ENCODE measurements around the gene MYL7.
"Not testable (repeated sequence)": the region's sequence is repeated elsewhere in the genome, so short reads cannot be mapped to it uniquely, and the experiment has no call there.

The MYL7 gene

GRCh38 chr7:44141221-44141850, at the start of gene MYL7:
MYL7 (minus strand) TSS chr7:44141332; CDS start chr7:44141305, 27 bp downstream.
- no peak for FAIRE-seq

DNA sequence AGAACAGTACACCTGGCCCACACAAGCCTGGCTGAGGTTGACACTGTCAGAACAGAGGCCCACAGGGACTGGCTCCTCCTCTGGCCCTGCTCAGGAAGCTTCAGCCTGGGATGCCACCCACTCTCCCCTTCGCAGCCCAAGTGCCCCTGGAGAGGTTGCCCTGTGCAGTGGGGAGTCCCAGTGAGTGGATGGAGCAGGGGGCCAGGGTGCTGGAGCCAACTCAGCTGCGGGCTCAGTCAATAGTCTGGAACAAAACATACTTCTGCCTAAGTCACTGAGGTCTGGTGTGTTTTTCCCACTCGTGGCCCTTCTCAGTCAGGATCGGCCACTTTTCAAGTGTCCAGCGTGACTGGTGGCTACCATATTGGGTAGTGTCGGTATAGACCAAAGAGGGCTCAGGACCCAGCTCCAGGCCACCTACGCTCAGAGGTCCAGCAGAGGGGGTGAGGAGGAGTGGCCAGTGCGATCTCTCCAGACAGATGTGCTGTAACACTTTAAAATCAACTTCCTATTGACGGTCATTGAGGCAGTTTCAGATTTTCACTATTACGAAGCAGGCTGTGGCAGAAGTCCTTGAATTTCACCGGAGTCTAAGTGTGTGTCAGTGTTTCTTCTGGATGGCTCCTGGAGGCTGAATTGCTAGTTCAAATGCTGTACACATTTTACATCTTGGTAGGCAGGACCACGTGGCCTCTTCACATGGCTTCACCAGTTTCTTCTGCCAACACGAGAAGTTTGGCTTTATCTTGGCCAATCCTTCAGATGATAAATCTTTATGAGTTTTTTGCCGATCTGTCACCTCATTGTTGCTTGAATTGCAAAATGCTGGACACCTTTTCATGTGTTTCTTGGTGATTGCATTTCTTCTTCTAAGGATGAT, 49.1 kb upstream of the MYL7 start:
- no peak for FAIRE-seq

- FAIRE-seq, result no peak
These were observed 48.3 kb upstream of the MYL7 start, which contains the start of gene GCK for GRCh38 chr7:44189286-44189992. GCK (minus strand) TSS chr7:44189439; CDS start chr7:44188953, 486 bp downstream.

- no peak for FAIRE-seq
These were observed 47.5 kb upstream of the MYL7 start for GRCh38 chr7:44188480-44189225.

- FAIRE-seq, result no peak
These were observed 46.7 kb upstream of the MYL7 start for GRCh38 chr7:44187636-44188416.

- no peak for FAIRE-seq
These were observed 45.6 kb upstream of the MYL7 start for GRCh38 chr7:44186736-44187135.

DNA sequence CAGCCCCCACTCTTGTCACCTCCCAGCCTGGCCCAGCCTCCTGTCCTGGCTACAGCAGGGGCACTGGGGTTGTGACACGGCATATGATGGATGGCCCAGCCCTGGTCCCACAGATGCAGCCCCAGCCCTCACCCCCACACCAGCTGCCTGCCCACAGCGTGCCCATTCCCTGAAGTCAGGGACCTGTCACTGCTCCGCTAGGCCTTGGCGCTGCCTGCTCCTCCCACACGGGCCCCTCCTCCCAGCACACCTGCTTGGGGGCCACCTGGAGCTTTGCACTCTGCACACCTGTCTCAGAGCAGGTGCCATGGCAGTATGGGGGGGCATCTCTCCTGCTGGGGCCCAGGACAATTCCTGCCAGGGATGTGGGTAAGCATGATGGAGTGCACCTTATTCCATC, 44.6 kb upstream of the MYL7 start:
- no peak for FAIRE-seq

DNA sequence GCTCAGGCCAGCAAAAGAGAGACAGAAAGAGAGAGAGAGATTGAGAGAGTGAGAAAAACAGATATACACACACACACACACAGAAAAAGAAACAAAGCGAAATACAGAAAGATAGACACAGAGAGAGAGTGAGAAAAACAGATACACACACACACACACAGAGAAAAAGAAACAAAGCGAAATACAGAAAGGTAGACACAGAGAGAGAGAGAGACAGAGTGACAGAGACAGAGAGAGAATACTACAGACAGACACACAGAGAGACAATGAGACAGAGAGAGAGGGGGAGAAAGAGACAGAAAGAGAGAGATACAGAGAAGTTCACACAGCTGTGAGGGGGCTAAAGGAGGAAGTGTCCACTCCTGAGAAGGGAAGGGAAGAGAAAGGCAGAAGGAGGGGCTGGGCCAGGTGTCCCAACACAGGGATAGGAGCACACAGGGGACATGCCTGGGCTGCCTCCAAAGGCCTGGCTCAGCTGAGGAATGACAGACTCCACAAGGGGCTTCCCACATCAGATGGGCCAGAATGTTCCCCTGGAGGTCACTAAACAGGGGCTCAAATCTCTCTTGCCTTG, 43.8 kb upstream of the MYL7 start:
- FAIRE-seq, result no peak

DNA sequence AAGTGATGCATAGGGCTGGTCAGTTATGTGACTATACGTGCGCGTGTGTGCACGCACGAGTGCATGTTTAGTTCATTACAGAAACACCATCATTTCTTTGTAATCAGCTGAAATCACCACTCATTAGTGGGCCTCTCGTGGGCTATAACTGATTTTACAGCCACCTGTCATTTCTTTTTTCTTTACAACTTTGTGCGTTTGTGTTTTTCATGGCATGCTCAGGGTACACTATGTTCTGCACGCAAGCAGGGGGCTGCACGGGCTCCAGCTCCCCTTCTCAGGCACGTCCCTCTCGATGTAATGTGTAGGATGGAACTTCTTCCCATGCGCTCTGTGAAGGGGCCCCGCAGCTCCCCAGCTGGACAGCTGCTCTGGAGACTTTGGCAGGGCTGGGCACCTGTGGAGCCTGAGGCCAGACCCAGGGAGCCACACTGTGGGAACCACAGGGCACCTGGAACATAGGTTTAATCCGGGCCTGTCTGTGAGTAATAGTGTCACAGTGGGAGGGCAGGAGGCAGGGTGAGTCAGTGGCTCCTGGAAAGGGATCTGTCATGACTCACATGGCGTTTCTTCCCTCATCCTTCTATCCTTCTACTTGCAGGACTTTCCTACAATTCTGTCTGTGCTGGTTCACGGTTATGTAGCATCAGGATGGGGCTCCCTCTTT, 43.2 kb upstream of the MYL7 start:
- FAIRE-seq, result no peak

GRCh38 chr7:44183386-44183785, 42.3 kb upstream of the MYL7 start:
- no peak for FAIRE-seq

- no peak for FAIRE-seq
These were observed 41.7 kb upstream of the MYL7 start for GRCh38 chr7:44182827-44183226.

DNA sequence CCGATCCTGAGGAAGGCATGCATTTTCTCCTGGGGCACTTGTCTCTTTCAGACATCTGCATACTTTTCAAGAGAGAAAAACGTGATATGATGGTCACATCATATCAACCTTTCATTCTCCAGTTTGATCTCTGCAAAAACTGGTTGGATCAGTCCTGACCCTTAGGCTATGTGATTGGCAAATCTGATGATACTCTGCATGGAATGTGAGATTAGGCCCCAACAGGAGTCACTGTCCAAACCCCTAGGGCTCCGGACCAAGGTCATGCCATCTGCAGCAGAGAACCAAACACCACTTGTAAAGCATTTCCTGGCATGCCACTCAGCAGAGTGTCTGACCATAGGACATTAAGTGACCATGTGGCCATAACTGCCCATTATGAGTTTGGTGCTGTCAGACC, 39.5 kb upstream of the MYL7 start:
- FAIRE-seq, result no peak

- no peak for FAIRE-seq
These were observed 36.5 kb upstream of the MYL7 start for GRCh38 chr7:44177570-44178131.

DNA sequence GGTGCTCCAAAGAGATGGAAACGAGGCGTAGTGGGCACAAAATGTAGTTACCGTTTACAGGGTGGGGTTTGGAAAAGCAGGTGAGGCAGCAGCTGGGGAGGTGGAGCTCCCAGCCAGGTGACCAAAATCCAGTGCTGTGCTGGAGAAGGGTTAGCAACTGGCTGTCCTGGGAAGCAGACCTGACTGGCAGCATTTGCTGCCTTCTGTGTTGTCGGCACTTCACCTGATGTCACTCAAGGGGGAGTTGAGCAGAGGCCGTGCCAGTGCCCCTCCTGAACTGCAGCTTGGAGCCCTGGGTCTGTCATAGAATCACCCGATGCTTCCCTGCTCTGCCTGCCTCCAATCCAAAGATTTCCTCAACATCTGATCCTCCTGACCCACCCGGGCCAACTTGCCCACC, 35.4 kb upstream of the MYL7 start:
- FAIRE-seq, result no peak

DNA sequence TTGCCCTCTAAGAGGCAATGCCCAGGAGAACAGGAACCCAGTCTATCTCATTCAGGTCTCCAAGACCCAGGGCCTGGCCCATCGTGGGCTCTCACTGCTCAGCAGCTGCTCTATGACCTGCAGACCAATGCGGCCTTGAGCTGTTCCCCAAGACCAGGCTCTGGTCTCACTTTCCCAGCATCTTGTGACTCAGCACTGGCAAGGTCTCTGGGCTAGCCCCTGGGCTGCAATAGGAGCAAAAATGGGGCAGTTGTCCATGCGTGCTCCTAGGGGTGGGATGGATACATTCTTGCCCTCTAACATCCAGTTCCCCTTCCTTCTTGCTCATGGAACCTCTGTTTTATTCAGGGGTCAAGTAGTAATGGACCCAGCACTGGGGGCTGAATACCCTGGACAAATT, 34.6 kb upstream of the MYL7 start:
- no peak for FAIRE-seq

GRCh38 chr7:44174694-44174948, 33.5 kb upstream of the MYL7 start:
- FAIRE-seq, result not testable (repeated sequence)

GRCh38 chr7:44173911-44174693, 33.0 kb upstream of the MYL7 start:
- FAIRE-seq, result no peak

- FAIRE-seq, result no peak
These were observed 31.8 kb upstream of the MYL7 start for GRCh38 chr7:44172803-44173424.

DNA sequence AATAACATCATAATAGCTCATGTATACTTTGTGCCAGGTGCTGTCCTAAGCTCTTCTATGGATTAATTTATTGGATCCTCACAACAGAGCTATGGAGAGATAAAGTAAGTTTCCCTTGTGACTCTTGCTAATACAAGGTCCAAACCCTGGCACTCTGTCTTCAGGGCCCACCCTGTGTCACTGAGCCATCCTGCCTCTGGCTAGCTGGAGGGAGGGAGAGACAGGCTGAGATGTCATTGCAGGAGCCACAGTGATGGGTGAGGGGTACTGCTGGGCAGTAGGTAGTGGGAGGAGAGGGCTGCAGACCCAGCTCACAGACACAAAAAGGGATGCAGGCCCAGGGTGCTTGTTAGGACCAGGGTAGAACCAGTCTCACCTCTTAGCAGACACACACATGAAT, 31.2 kb upstream of the MYL7 start:
- FAIRE-seq, result no peak

DNA sequence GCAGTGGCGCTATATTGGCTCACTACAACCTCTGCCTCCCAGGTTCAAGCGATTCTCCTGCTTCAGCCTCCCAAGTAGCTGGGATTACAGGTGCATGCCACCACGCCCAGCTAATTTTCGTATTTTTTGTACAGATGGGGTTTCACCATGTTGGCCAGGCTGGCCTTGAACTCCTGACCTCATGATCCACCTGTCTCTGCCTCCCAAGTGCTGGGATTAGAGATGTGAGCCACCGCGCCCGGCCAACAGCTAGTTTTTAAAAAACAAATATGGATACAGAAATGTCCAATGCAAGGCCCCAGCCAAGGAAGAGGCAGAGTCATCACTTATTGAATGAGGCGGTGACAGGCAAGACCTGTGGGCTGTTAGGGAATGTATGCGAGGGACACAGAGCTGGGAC, 30.8 kb upstream of the MYL7 start:
- not testable (repeated sequence) for FAIRE-seq

Data from A204.1 (cell line).